8988T (cell line): ENCODE data around the gene ATAD1.
"Not testable (repeated sequence)": the region's sequence is repeated elsewhere in the genome, so short reads cannot be mapped to it uniquely, and the experiment has no call there.

Source experiments
- DNase-seq: peaks from one replicate; pipeline ENCODE4 v3.0.0; 2011

ATAD1 gene

GRCh38 chr10:87845624-87845998 lies 27.6 kb upstream of the ATAD1 start:
- no peak for DNase-seq

- no peak for DNase-seq
Measured at GRCh38 chr10:87844837-87845623, 27.0 kb upstream of the ATAD1 start.

DNA sequence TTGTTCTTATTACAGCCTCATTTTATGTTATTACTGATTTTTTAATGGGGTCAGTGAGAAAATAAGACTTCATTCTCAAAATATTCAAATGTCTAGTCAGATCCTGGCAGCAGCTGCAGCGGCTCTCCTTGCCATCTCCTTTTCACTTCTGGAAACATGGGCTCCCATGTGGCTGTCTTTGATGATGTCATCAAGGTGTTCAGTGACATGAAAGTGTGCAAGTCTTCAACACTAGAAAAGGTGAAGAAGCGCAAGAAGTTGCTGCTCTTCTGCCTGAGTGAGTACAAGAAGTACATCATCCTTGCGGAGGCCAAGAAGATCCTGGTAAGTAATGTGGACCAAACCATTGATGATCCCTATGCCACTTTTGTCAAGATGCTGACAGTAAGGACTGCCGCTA lies 25.7 kb upstream of the ATAD1 start:
- no peak for DNase-seq

DNA sequence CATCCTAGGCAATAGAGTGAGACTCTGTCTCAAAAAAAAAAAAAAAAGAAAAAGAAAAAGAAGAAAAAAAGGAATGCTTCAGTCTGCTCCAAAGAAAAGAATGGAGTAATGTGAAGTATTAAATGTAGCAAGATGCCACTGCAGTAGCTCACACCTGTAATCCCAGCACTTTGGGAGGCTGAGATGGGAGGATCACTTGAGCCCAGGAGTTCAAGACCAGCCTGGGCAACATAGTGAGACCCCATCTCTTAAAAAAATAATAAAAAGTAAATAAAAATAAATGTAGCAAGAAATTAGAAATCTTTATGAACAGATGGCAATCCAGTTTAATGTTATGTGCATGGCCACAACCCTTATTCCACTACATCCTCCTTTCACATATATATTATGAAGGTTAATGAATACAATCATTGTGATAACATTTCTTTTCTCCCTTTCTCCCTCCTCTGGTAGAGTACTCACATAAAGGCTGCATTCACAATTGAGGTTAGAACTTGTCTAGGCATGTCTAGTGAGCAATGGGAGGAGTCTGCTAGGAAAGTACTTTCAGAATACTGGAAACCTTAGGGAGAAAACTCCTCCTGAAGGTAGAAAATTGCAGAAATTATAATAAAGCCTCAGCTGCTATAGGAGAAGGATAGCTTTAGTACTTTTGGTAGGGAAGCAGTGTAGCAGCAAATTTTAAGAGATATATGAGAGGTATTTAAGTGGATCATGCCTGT lies 24.9 kb upstream of the ATAD1 start:
- no peak for DNase-seq

- no peak for DNase-seq
Measured at GRCh38 chr10:87842220-87842641, 24.2 kb upstream of the ATAD1 start.

DNA sequence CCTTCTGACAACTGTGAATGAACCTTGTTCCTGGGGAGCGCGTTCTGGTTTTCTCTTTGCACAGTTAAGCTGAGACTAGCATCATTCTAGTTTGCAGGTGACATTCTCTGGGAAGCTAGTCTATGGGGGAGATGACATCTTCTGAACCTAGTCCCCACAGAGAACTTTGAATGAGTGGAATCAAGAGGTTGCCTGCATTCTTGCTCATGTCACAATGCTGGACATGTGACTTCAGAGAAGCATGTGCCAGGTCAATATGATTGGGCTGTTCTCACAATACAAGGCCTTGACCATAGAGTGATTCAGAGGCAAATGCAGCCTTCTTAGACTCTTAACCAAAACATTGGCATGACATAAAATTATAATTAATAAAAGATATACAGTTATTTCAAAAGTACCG lies 23.2 kb upstream of the ATAD1 start:
- no peak for DNase-seq

DNA sequence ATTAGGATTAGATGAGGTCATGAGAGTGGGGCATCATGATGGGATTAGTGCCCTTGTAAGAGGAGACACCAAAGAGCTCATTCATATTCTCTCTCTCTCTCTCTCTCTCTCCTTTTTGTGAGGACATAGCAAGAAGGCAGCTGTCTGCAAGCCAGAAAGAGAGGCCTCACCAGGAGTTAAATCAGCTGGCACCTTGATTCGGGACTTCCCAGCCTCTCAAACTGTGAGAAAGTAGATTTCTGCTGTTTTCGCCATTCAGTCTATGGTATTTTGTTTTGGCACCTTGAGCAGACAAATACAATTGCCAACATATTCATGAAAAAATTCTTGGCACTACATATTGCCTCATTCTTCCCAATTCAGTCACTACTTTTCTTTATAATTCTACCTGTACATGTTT lies 20.6 kb upstream of the ATAD1 start:
- no peak for DNase-seq

GRCh38 chr10:87837445-87837844 lies 19.4 kb upstream of the ATAD1 start:
- no peak for DNase-seq

- no peak for DNase-seq
Measured at GRCh38 chr10:87836098-87836497, 18.1 kb upstream of the ATAD1 start.

- DNase-seq: no peak
Measured at GRCh38 chr10:87829986-87830729, 12.1 kb upstream of the ATAD1 start.

DNA sequence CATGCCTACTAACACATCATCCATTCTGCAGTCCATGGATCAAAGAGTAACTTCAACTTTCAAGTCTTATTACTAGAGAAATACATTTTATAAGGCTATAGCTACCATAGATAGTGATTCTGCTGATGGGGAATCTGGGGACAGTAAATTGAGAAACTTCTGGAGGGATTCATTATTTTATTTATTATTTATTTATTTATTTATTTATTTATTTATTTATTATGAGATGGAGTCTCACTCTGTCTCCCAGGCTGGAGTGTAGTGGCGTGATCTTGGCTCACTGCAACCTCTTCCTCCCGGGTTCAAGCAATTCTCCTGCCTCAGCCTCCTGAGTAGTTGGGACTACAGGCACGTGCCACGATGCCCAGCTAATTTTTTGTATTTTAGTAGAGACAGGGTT lies 11.0 kb upstream of the ATAD1 start:
- not testable (repeated sequence) for DNase-seq

DNA sequence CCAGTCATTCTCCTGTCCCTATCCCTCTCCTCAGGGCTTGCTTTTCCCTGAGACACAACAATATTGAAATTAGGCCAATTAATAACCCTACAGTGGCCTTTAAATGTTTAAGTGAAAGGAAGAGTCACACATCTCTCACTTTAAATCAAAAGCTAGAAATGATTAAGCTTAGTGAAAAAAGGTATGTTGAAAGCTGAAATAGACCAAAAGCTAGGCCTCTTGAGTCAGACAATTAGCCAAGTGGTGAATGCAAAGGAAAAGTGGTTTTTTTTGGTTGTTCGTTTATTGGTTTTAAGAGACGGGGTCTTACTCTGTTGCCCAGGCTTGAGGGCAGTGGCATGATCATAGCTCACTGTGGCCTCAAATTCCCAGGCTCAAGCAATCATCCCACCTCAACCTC lies 9.7 kb upstream of the ATAD1 start:
- DNase-seq: no peak

DNA sequence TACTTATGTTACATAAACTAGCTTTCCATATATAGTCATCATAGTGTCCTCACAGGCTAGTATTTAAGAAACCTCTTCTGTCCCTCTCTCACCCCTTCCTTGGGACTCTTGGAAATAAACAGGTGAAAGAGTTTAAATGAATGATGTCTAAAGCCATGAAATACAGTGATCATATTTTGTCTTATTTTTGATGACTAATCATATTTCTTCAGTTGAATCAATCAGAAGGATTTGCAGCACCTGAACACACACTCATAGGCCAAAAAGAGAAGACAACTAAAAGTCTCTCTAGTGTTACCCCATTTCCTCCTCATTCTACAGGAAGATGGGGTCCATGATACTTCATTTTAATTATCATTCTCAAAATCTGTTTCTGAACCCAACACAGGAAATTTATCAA lies 8.6 kb upstream of the ATAD1 start:
- DNase-seq: no peak

GRCh38 chr10:87819289-87819585 lies 1.2 kb upstream of the ATAD1 start:
- DNase-seq: no peak

GRCh38 chr10:87818505-87819288 lies 671 bp upstream of the ATAD1 start:
- no peak for DNase-seq

DNA sequence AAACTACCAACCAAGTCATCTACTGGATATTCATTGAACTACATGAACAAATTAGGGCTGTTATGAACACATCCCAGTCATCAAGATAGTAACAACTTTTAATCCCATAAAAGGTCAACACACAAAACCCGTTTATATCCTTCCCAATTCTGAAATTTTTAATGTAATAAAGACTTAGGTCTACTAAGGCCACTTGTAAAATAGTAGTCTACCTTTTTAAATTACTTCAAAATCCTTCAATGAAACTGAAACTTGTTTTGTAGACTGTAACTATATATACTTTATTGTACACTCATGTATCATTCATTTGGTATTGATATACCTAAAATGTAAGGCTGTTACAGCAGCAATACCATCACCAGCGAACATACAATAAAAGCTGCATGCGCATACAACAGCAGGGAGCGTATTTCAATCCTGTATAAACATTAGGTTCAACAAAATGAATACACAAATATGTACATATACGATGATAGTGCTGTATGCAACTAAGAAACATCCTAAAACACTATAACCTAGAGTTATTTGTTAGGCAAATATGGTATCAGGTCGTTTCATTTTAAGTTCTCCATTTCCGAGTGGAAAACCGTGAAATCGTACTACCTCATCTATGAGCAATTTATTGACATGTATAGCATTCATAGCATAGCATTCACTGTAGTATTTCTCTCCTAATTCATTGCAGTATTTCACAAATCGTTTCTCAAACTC lies 973 bp downstream of the ATAD1 start:
- DNase-seq: no peak

DNA sequence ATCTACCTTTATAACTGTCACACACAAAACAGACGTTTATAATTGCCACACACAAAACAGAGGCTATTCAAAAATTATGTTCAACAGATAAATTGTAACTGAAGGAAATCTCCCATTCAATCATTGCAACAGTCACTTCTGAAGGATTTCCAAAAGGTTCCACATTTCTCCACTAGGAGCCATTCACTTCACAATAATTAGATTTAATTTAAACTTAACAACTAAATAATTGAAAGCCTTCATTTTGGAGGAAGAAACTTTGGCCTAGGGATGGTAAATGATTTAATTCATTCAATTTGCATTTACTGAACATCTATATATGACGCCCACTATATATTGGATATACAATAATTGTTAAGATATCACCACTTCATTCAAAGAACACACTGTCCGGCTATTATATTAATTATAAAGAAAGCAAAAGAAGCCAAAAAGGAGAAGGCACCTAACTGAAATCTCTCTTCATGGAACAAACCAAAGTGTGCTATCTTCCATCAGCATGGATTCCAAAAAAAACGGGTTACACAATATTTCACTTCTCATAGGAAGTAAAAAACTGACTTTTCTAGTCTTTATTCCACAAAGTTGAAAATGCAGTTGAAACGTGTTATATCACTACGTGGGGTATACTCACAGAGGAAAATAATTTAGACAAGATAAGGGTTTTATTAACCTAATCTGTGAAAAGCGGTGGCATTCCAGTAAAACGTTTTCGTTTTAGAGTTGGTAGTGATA lies 1.7 kb downstream of the ATAD1 start:
- DNase-seq: no peak

DNA sequence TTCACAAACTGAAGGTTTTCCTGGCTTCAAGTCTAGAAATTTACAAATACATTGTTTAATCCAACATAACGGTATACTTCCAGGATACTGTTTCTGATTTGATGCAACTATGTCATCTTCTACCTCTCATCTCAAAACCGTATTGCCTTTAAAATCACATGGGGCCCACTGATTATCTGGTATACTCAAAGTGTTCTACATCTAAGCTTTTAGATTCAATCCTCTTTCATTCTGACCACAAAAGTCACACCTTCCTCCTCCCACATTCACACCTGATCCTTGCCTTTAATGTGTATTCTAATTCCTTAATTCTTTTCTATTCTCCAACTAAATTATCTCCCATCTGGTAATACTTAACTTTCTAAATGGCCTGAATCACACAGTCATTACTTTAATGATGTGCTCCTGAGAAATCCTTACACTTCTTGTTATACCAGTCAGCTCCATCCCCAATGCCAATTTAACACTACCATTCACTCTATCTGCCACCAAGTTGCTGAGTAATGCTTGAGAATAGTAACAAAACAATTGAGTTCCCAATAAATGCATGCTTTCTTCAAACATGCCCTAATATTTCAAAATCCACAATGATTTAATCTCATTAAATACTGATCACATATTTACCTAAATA lies 13.0 kb downstream of the ATAD1 start:
- no peak for DNase-seq

DNA sequence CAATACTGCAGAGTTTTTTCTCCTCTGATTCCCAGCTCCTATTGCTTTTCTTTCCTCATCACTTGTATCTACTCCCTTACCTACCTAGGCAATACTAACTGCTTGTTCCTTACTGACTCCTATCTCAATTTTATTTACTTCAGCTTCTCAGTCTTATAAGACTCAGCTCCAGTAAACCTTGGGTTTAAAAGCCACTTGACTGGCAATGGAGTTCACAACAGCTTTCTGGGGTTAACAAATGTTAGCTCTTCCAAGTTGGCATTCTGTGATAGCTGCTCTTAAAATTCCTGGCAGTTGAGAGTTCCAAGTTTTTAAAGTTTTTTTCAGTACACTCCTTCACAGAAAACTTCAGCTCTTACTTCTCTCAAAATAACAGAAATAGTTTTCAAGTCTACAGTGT lies 14.2 kb downstream of the ATAD1 start:
- DNase-seq: no peak

DNA sequence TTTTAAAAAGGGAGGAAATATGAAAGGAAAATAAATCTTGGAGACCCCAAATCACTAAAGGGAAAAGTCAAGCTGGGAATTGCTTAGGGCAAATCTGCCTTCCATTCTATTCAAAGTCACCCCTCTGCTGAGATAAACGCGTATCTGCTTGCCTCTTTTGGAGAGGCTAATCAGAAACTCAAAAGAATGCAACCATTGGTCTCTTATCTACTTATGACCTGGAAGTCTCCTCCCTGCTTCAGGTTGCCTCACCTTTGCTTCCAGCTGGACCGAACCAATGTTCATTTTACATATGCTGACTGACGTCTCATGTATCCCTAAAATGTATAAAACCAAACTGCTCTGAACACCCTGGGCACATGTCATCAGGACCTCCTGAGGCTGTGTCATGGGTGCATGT lies 14.7 kb downstream of the ATAD1 start:
- no peak for DNase-seq

DNA sequence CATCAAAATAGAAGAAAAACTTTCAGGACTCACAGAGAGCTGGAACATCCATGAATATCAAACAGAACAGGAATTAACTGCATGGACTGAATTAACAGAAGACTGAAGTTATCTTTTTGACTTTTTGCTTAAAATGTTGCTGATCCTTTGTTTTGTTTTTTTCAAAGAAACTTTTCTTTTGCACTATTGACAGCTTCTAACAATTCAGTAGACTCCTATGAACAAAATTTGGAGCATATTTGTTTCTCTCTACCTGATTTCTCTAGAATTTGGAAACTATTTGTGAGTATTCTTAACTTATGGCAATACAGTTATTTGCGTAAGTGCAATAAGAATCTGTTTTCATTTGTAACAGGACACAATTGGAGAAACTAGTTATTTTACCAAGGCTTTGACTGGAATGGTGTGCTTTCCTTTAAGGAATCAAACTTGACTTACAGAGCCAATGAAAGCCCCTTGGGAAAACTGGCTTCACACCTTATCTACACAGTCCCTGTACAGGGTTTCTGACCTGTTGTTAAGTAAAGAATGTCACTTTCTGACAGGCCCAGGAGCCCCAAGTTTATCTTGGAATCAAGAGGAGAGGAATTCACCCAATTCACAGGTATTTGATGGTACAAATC lies 16.1 kb downstream of the ATAD1 start:
- not testable (repeated sequence) for DNase-seq
